Adrenal gland (tissue), 5 donors: ENCODE data around the gene PAWR.

Source experiments
- POLR2A ChIP-seq, 2 donors: fragments of 450-650 bp; IDR thresholded peaks; one replicate each; pipeline ENCODE4 v1.6.1; 2017; ENCODE audit warnings: antibody characterized with exemption in 2 of 2, mild to moderate bottlenecking in 2 of 2, moderate library complexity in 1 of 2
- TF ChIP-seq, protein P1 (sequence below), 6 experiments: fragments of 450-650 bp in 4 of 6; fragments of 200-600 bp in 2 of 6; sonication (generic) in 1 of 6; IDR thresholded peaks; 1 replicate in 5 of 6; 2 replicates in 1 of 6; pipeline versions ENCODE4 v1.5.1 to v1.8.0; 2016 to 2021; ENCODE audit warnings: antibody characterized with exemption in 6 of 6, mild to moderate bottlenecking in 2 of 6, moderate library complexity in 1 of 6
- donor health status: DM: no; HTN: no; CAD: no.

DNA sequence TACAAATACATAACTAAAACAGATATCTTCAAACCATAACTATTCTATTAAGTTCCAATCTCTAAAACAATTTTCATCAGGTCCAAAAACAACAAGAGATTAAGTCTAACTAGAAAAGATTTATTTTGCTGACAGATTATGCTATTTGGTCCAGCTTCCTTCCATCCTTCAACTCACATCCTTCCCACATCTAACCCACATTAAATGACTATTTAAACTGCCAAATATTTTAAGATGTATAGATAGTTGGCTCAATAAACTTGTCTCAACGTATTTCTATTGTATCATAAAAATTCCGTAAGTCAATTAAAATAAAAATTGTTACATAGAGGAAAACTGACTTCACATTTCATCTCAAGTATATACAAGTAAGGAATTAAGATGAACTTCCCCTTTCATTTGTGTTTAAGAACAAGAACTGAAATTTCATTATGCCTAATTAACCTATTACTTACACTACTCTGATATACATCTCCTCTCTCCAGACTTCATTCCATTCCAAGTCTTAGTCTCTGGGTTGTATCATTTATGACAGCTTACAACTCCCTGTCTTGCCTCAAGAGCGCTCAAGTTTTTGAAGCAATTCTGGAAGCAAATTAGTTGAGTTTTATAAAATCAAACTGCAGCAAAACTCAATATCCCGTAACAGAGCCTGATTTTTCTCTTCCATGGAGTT lies 25.4 kb downstream of the PAWR start:
- TF ChIP-seq, protein P1, sequence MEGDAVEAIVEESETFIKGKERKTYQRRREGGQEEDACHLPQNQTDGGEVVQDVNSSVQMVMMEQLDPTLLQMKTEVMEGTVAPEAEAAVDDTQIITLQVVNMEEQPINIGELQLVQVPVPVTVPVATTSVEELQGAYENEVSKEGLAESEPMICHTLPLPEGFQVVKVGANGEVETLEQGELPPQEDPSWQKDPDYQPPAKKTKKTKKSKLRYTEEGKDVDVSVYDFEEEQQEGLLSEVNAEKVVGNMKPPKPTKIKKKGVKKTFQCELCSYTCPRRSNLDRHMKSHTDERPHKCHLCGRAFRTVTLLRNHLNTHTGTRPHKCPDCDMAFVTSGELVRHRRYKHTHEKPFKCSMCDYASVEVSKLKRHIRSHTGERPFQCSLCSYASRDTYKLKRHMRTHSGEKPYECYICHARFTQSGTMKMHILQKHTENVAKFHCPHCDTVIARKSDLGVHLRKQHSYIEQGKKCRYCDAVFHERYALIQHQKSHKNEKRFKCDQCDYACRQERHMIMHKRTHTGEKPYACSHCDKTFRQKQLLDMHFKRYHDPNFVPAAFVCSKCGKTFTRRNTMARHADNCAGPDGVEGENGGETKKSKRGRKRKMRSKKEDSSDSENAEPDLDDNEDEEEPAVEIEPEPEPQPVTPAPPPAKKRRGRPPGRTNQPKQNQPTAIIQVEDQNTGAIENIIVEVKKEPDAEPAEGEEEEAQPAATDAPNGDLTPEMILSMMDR (IDR thresholded peaks at IDR 0.05), result no peak
- TF ChIP-seq POLR2A (IDR thresholded peaks at IDR 0.05), result no peak
